ENCODE results near the gene SASS6.

GRCh38 chr1:100130552-100131077, 2.1 kb downstream of the SASS6 start:
- TF ChIP-seq CTCF (IDR thresholded peaks at IDR 0.05; ENCODE audit: extremely low read depth in 1 of 2, insufficient read depth in 1 of 2, low read depth in 1 of 2, low read length in 2 of 2) (no peak), EZH2 (IDR thresholded peaks at IDR 0.05; ENCODE audit: borderline replicate concordance, low read depth, low read length, severe bottlenecking) (no peak), POLR2A (IDR thresholded peaks at IDR 0.05; ENCODE audit: low read depth, low read length) (no peak)
